Mesendoderm (in vitro differentiated cells): ENCODE data around the gene MAK.
"Not testable (repeated sequence)": the region's sequence is repeated elsewhere in the genome, so short reads cannot be mapped to it uniquely, and the experiment has no call there.

ENCODE experiments used
- DNase-seq: peaks from one replicate; pipeline ENCODE4 v3.0.0; 2013
- H2AK5ac ChIP-seq: 2 replicates; pipeline ENCODE4 v1.6.1; 2013; ENCODE audit warnings: low read length, inconsistent platforms
- H2BK120ac ChIP-seq: 2 replicates; pipeline ENCODE4 v1.6.1; 2013; ENCODE audit warnings: low read depth, mild to moderate bottlenecking, low read length, moderate library complexity, mixed read lengths
- H2BK15ac ChIP-seq: replicated peaks from 2 replicates; pipeline ENCODE4 v1.6.1; 2013; ENCODE audit warnings: low read depth, mild to moderate bottlenecking, moderate library complexity
- H2BK5ac ChIP-seq: 2 replicates; pipeline ENCODE4 v1.6.1; 2013; ENCODE audit warnings: low read length, inconsistent platforms
- H3K18ac ChIP-seq: 2 replicates; pipeline ENCODE4 v1.6.1; 2013; ENCODE audit warnings: mild to moderate bottlenecking, low read length, mixed read lengths
- H3K23ac ChIP-seq: one replicate; pipeline ENCODE4 v1.6.1; 2013; ENCODE audit warnings: low read length
- H3K27ac ChIP-seq: 2 replicates; pipeline ENCODE4 v1.5.1; 2013; ENCODE audit warnings: low read depth, mild to moderate bottlenecking, inconsistent platforms, low read length, moderate library complexity
- H3K27me3 ChIP-seq: 2 replicates; pipeline ENCODE4 v1.6.1; 2013; ENCODE audit warnings: low read length, control low read depth, mild to moderate bottlenecking, inconsistent platforms; ENCODE audit not compliant: insufficient read depth, poor library complexity
- H3K36me3 ChIP-seq: 2 replicates; pipeline ENCODE4 v1.6.1; 2013; ENCODE audit warnings: low read length, inconsistent platforms; ENCODE audit not compliant: control insufficient read depth, insufficient read depth
- H3K4ac ChIP-seq: one replicate; pipeline ENCODE4 v1.6.1; 2013; ENCODE audit warnings: low read depth, mild to moderate bottlenecking, low read length, moderate library complexity
- H3K4me1 ChIP-seq: 2 replicates; pipeline ENCODE4 v1.6.1; 2013; ENCODE audit warnings: low read depth, low read length, inconsistent platforms; ENCODE audit not compliant: control insufficient read depth
- H3K4me2 ChIP-seq: 2 replicates; pipeline ENCODE4 v1.6.1; 2013; ENCODE audit warnings: low read length
- H3K4me3 ChIP-seq: 2 replicates; pipeline ENCODE4 v1.5.1; 2013; ENCODE audit warnings: mild to moderate bottlenecking, low read length
- H3K56ac ChIP-seq: one replicate; pipeline ENCODE4 v1.6.1; 2013; ENCODE audit warnings: low read length
- H3K79me1 ChIP-seq: 2 replicates; pipeline ENCODE4 v1.6.1; 2013; ENCODE audit warnings: low read length, inconsistent platforms
- H3K79me2 ChIP-seq: 2 replicates; pipeline ENCODE4 v1.6.1; 2013; ENCODE audit warnings: mild to moderate bottlenecking, low read length; ENCODE audit not compliant: control insufficient read depth, insufficient read depth
- H3K9ac ChIP-seq: 2 replicates; pipeline ENCODE4 v1.6.1; 2013; ENCODE audit warnings: low read length, inconsistent platforms
- H4K5ac ChIP-seq: one replicate; pipeline ENCODE4 v1.6.1; 2013; ENCODE audit warnings: low read length
- H4K8ac ChIP-seq: one replicate; pipeline ENCODE4 v1.6.1; 2013; ENCODE audit warnings: low read depth, mild to moderate bottlenecking, control low read depth, low read length, moderate library complexity
- WGBS: extraction: QIAGEN DNeasy Blood & Tissue Kit; methylation state at CpG from one replicate; pipeline ENCODE4 v1.1.7; 2013; ENCODE audit warnings: low lambda C conversion rate, missing lambda C conversion rate; ENCODE audit not compliant: insufficient coverage; ENCODE audit errors: extremely low coverage; 5-methylcytosine and 5-hydroxymethylcytosine counted together

Gene MAK

DNA sequence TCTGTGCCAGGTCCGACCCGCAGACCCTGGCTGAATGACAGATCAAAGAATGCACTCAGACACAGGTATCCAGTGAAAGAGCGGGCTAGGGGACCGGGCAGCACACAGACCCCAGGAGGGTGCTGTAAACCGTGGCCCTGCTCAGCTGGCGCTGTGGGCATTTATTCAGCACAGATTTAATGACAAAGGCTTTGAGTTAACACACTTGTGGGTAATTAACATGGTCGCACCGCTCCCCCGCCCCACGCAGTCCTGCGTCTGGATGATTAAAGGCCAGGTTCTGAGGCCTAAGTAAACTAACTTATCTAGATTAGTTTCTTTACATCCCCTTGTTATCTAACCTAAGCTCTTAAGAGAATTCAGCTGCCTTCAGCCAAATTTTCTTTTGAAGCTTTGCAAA lies 3.5 kb downstream of the MAK start:
- Histone ChIP-seq H3K36me3 (no peaks in the 10 kb centered on the region), H4K5ac (no peak overlapping the region), H2BK15ac (no peak overlapping the region), H2BK120ac (no peak overlapping the region), H3K4me2 (no peak overlapping the region), H3K4me1 (no peaks in the 10 kb centered on the region), H4K8ac (no peak overlapping the region), H3K4me3 (no peak overlapping the region), H3K9ac (no peak overlapping the region), H3K27ac (no peak overlapping the region), H3K18ac (no peak overlapping the region), H2AK5ac (no peak overlapping the region), H3K27me3 (peaks cover 2% of the 10 kb centered on the region), H3K56ac (no peak overlapping the region), H3K23ac (no peak overlapping the region), H3K79me2 (no peaks in the 10 kb centered on the region), H3K79me1 (no peaks in the 10 kb centered on the region), H2BK5ac (no peak overlapping the region), H3K4ac (no peak overlapping the region)
- no CpG with 5 or more reads among the region's 11 CpGs for WGBS
- no peak for DNase-seq

DNA sequence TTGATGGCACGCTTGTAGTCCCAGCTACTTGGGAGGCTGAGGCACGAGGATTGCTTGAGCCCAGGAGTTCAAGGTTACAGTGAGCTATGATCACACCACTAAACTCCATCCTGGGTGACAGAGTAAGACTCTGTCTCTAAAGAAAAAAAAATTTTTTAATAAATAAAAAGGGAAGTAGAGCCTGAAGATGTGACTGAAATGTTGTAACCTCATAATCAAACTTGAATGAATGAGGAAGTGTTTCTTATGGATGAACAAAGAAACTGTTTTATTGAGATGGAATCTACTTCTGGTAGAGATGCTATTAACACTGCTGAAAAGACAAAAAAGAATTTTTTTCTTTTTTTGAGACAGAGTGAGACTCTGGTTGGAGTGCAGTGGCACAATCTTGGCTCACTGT lies 6.7 kb downstream of the MAK start:
- no peak for DNase-seq
- Histone ChIP-seq H3K79me2 (no peaks in the 10 kb centered on the region), H3K27me3 (peaks cover 2% of the 10 kb centered on the region), H3K4me1 (no peaks in the 10 kb centered on the region), H3K23ac (no peak overlapping the region), H3K18ac (no peak overlapping the region), H3K4me3 (no peak overlapping the region), H3K56ac (no peak overlapping the region), H3K27ac (no peak overlapping the region), H4K8ac (no peak overlapping the region), H3K36me3 (no peaks in the 10 kb centered on the region), H2BK15ac (no peak overlapping the region), H3K4ac (no peak overlapping the region), H3K9ac (no peak overlapping the region), H2BK5ac (no peak overlapping the region), H2AK5ac (no peak overlapping the region), H2BK120ac (no peak overlapping the region), H3K4me2 (no peak overlapping the region), H4K5ac (no peak overlapping the region), H3K79me1 (no peaks in the 10 kb centered on the region)
- no CpG with 5 or more reads among the region's 2 CpGs for WGBS

DNA sequence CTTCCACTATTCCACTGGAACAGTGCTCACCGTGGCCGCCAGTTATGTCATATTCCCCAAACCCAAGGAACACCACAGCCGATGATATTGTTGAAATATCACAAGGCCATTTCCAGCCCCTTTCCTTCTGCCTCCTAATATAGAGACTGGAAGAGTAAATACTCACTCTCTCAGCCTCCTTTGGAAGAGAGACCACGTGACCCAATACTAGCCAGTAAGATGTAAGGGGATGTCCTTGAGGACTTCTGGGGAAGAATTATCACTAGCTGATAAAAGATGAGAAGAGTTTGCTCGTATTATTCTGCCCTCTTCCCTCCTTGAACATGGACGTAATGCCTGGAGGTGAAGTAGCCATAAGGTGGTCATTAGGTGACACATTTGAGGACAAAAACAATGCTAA lies 13.5 kb downstream of the MAK start:
- Histone ChIP-seq H3K9ac (no peak overlapping the region), H2AK5ac (no peak overlapping the region), H3K4me1 (no peaks in the 10 kb centered on the region), H3K4me2 (no peak overlapping the region), H4K5ac (no peak overlapping the region), H3K27ac (no peak overlapping the region), H3K79me1 (no peaks in the 10 kb centered on the region), H4K8ac (no peak overlapping the region), H3K18ac (no peak overlapping the region), H2BK120ac (no peak overlapping the region), H3K4ac (no peak overlapping the region), H3K27me3 (no peaks in the 10 kb centered on the region), H3K56ac (no peak overlapping the region), H3K36me3 (no peaks in the 10 kb centered on the region), H2BK5ac (no peak overlapping the region), H3K23ac (no peak overlapping the region), H3K79me2 (no peaks in the 10 kb centered on the region), H2BK15ac (no peak overlapping the region), H3K4me3 (no peak overlapping the region)
- no peak for DNase-seq
- WGBS, result no CpG with 5 or more reads among the region's 6 CpGs

DNA sequence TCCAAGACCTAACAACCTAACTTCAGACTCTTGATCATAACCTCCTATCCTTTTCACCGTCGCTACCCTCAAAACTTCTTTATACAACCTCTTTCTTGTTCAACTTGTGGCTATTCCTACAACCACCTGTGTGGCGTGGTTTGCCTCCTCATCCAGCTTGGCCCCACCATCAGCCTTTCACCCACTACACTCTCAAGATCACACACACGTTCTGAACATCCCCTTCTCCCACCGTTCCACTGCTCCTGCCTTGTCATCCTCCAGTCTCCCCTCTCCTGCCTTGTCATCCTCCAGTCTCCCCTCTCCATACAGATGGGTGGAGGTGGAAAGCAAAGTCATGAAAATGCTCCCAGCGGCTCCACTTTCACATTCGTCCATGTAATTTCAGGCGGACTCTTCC lies 14.0 kb downstream of the MAK start:
- Histone ChIP-seq H3K4me2 (no peak overlapping the region), H3K23ac (no peak overlapping the region), H4K5ac (no peak overlapping the region), H3K36me3 (no peaks in the 10 kb centered on the region), H4K8ac (no peak overlapping the region), H3K4ac (no peak overlapping the region), H3K27ac (no peak overlapping the region), H3K27me3 (no peaks in the 10 kb centered on the region), H3K56ac (no peak overlapping the region), H2BK5ac (no peak overlapping the region), H3K79me2 (no peaks in the 10 kb centered on the region), H2BK15ac (no peak overlapping the region), H3K18ac (no peak overlapping the region), H3K9ac (no peak overlapping the region), H2AK5ac (no peak overlapping the region), H2BK120ac (no peak overlapping the region), H3K79me1 (no peaks in the 10 kb centered on the region), H3K4me1 (no peaks in the 10 kb centered on the region), H3K4me3 (no peak overlapping the region)
- 100% methylated on average over 2 of the region's 8 CpGs for WGBS
- DNase-seq, result no peak

DNA sequence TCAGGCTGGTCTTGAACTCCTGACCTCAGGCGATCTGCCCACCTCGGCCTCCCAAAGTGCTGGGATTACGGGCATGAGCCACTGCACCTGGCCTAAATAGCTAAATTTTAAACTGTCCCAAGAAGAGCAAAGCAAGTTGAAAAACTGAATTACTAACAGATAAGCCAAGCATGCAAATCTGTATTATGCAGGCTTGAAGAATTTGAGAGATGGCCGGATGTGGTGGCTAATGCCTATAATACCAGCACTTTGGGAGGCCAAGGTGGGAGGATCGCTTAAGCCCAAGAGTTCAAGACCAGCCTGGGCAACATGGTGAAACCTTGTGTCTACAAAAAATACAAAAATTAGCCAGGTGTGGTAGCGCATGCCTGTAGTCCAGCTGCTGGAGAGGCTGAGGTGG lies 24.2 kb downstream of the MAK start:
- H4K5ac ChIP-seq, H3K56ac ChIP-seq, H3K79me2 ChIP-seq, H3K4ac ChIP-seq, H2BK15ac ChIP-seq, H3K9ac ChIP-seq, H4K8ac ChIP-seq, H3K27me3 ChIP-seq, H3K79me1 ChIP-seq, H3K18ac ChIP-seq, H3K23ac ChIP-seq, H2BK5ac ChIP-seq, H3K36me3 ChIP-seq, H2AK5ac ChIP-seq, H3K4me2 ChIP-seq, H3K4me1 ChIP-seq, DNase-seq, H3K4me3 ChIP-seq, H3K27ac ChIP-seq, H2BK120ac ChIP-seq: not testable (repeated sequence)
- whole genome bisulfite sequencing, result no CpG with 5 or more reads among the region's 6 CpGs

DNA sequence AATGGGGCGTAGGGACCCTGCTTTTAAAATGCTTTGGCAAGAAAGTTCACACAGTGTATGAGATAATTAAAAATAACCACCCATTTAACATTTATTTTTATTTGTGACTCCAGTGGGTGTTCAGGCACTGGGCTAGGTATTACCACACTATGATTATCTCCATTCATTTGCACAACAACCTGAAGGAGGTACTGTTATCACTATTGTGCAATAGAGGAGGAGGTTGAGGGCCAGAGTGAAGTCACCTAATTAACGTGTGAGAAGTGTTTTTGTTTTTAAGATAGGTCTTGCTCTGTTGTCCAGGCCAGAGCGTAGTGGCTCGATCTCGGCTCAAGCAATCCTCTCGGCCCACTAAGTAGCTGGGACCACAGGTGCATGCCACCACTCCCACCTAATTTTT lies 29.2 kb downstream of the MAK start:
- Histone ChIP-seq H3K79me1 (no peaks in the 10 kb centered on the region), H2BK120ac (no peak overlapping the region), H2BK5ac (no peak overlapping the region), H3K4me2 (no peak overlapping the region), H3K18ac (no peak overlapping the region), H3K4me3 (no peak overlapping the region), H3K36me3 (no peaks in the 10 kb centered on the region), H3K27ac (no peak overlapping the region), H3K4ac (no peak overlapping the region), H3K4me1 (no peaks in the 10 kb centered on the region), H4K5ac (no peak overlapping the region), H3K27me3 (no peaks in the 10 kb centered on the region), H3K79me2 (no peaks in the 10 kb centered on the region), H3K23ac (no peak overlapping the region), H2AK5ac (no peak overlapping the region), H3K56ac (no peak overlapping the region), H3K9ac (no peak overlapping the region), H2BK15ac (no peak overlapping the region), H4K8ac (no peak overlapping the region)
- no CpG with 5 or more reads among the region's 6 CpGs for WGBS
- DNase-seq, result peak; percentile 26
